ENCODE measurements around the gene TREX2. TPM values are rescaled to one million over a fixed set of nuclear protein-coding genes. Genes with fewer than 3 reads are reported as not detected.
"Not testable (repeated sequence)": the region's sequence is repeated elsewhere in the genome, so short reads cannot be mapped to it uniquely, and the experiment has no call there.

TREX2 gene
- total and polyA plus RNA-seq, 4 donors: 0.61 to 1.2 (median 0.64) TPM

GRCh38 chrX:153405426-153405825 lies 40.4 kb downstream of the TREX2 start:
- Histone ChIP-seq H3K9ac (ENCODE audit: insufficient read depth in 1 of 2, low read length in 2 of 2) (no peak overlapping the region), H3K27ac (ENCODE audit: low read depth in 1 of 2, low read length in 1 of 2) (no peak overlapping the region), H3K36me3 (ENCODE audit: control insufficient read depth in 4 of 4, insufficient read depth in 4 of 4, low read length in 4 of 4) (no peaks in the 10 kb centered on the region), H3K4me1 (ENCODE audit: control insufficient read depth in 5 of 5, insufficient read depth in 5 of 5, low read length in 5 of 5) (no peaks in the 10 kb centered on the region), H3K27me3 (ENCODE audit: control insufficient read depth in 3 of 3, insufficient read depth in 3 of 3, low read length in 2 of 3) (no peaks in the 10 kb centered on the region), H3K4me3 (no peak overlapping the region), H3K9me3 (ENCODE audit: control insufficient read depth in 4 of 4, insufficient read depth in 3 of 4, low read length in 3 of 4) (no peaks in the 10 kb centered on the region)
- TF ChIP-seq CTCF (IDR thresholded peaks at IDR 0.05; ENCODE audit: control extremely low read depth, extremely low read depth): no peak
- no peak for ATAC-seq (ENCODE audit: insufficient read depth, low FRiP score)
- WGBS, 2 donors: 9 to 46% methylated on average over 4 to 5 of the region's 5 CpGs
- no peak for DNase-seq

GRCh38 chrX:153404333-153404732 lies 41.5 kb downstream of the TREX2 start:
- 80 to 98% methylated on average over 5 of the region's 5 CpGs for WGBS, 2 donors
- H3K36me3 ChIP-seq (ENCODE audit: control insufficient read depth in 4 of 4, insufficient read depth in 4 of 4, low read length in 4 of 4); DNase-seq; H3K27me3 ChIP-seq (ENCODE audit: control insufficient read depth in 3 of 3, insufficient read depth in 3 of 3, low read length in 2 of 3); H3K4me3 ChIP-seq; H3K4me1 ChIP-seq (ENCODE audit: control insufficient read depth in 5 of 5, insufficient read depth in 5 of 5, low read length in 5 of 5); H3K9me3 ChIP-seq (ENCODE audit: control insufficient read depth in 4 of 4, insufficient read depth in 3 of 4, low read length in 3 of 4); H3K9ac ChIP-seq (ENCODE audit: insufficient read depth in 1 of 2, low read length in 2 of 2); H3K27ac ChIP-seq (ENCODE audit: low read depth in 1 of 2, low read length in 1 of 2); ATAC-seq (ENCODE audit: insufficient read depth, low FRiP score): not testable (repeated sequence)

GRCh38 chrX:153401133-153401764 lies 44.6 kb downstream of the TREX2 start, which contains the start of gene PNMA6E:
Gene PNMA6E, minus strand, starts transcription at chrX:153401350. Its CDS starts 2,501 bp downstream, at chrX:153398849.
- Histone ChIP-seq H3K27ac (ENCODE audit: low read depth in 1 of 2, low read length in 1 of 2) (no peak within 1 kb of the TSS), H3K9ac (ENCODE audit: insufficient read depth in 1 of 2, low read length in 2 of 2) (no peak within 1 kb of the TSS), H3K9me3 (ENCODE audit: control insufficient read depth in 4 of 4, insufficient read depth in 3 of 4, low read length in 3 of 4) (peaks cover 0 to 3% (median 0%) of the 10 kb centered on the region in 4 donors), H3K27me3 (ENCODE audit: control insufficient read depth in 3 of 3, insufficient read depth in 3 of 3, low read length in 2 of 3) (peaks cover 0 to 1% (median 0%) of the 10 kb centered on the region in 3 donors), H3K4me3 (no peak within 1 kb of the TSS), H3K36me3 (ENCODE audit: control insufficient read depth in 4 of 4, insufficient read depth in 4 of 4, low read length in 4 of 4) (no peaks in the 10 kb centered on the region), H3K4me1 (ENCODE audit: control insufficient read depth in 5 of 5, insufficient read depth in 5 of 5, low read length in 5 of 5) (no peaks in the 10 kb centered on the region)
- ATAC-seq (ENCODE audit: insufficient read depth, low FRiP score) (no peak), DNase-seq (no peak)
- 93 to 98% methylated on average over 29 of the region's 29 CpGs for WGBS, 2 donors
- TF ChIP-seq CTCF (IDR thresholded peaks at IDR 0.05; ENCODE audit: control extremely low read depth, extremely low read depth): no peak

GRCh38 chrX:153400146-153401132 lies 45.4 kb downstream of the TREX2 start:
- H3K36me3 ChIP-seq (ENCODE audit: control insufficient read depth in 4 of 4, insufficient read depth in 4 of 4, low read length in 4 of 4): no peaks in the 10 kb centered on the region
- ATAC-seq (ENCODE audit: insufficient read depth, low FRiP score) (no peak), DNase-seq (no peak)
- peaks cover 0 to 5% (median 0%) of the 10 kb centered on the region in 3 donors for H3K27me3 ChIP-seq (ENCODE audit: control insufficient read depth in 3 of 3, insufficient read depth in 3 of 3, low read length in 2 of 3)
- H3K27ac ChIP-seq (ENCODE audit: low read depth in 1 of 2, low read length in 1 of 2): no peak overlapping the region
- no peaks in the 10 kb centered on the region for H3K4me1 ChIP-seq (ENCODE audit: control insufficient read depth in 5 of 5, insufficient read depth in 5 of 5, low read length in 5 of 5)
- H3K4me3 ChIP-seq: no peak overlapping the region
- TF ChIP-seq CTCF (IDR thresholded peaks at IDR 0.05; ENCODE audit: control extremely low read depth, extremely low read depth): peak; percentile 28
- 60 to 82% methylated on average over 34 to 60 of the region's 60 CpGs for WGBS, 2 donors
- no peak overlapping the region for H3K9ac ChIP-seq (ENCODE audit: insufficient read depth in 1 of 2, low read length in 2 of 2)
- H3K9me3 ChIP-seq (ENCODE audit: control insufficient read depth in 4 of 4, insufficient read depth in 3 of 4, low read length in 3 of 4): peaks cover 0 to 3% (median 0%) of the 10 kb centered on the region in 4 donors

All from lung (tissue), 12 donors.